Measurements from ENCODE around the gene XPO5.
"Not testable (repeated sequence)": the region's sequence is repeated elsewhere in the genome, so short reads cannot be mapped to it uniquely, and the experiment has no call there.

XPO5 gene

GRCh38 chr6:43572015-43572414 is 3.8 kb downstream of the XPO5 start:
- peaks cover 16% of the 10 kb centered on the region for H3K4me1 ChIP-seq (ENCODE audit: low read depth, poor library complexity, severe bottlenecking)
- no peak overlapping the region for H3K4me3 ChIP-seq (IDR thresholded peaks at IDR 0.05; ENCODE audit: insufficient read depth, low read depth, low read length)
- no peak overlapping the region for H3K9ac ChIP-seq
- H3K4me2 ChIP-seq = no peak overlapping the region
- no peak overlapping the region for H2AFZ ChIP-seq (ENCODE audit: low read depth)
- no peak overlapping the region for H3K27ac ChIP-seq
- H3K79me2 ChIP-seq (ENCODE audit: insufficient read depth, low read depth) = peaks cover 45% of the 10 kb centered on the region
- TF ChIP-seq, protein P1, sequence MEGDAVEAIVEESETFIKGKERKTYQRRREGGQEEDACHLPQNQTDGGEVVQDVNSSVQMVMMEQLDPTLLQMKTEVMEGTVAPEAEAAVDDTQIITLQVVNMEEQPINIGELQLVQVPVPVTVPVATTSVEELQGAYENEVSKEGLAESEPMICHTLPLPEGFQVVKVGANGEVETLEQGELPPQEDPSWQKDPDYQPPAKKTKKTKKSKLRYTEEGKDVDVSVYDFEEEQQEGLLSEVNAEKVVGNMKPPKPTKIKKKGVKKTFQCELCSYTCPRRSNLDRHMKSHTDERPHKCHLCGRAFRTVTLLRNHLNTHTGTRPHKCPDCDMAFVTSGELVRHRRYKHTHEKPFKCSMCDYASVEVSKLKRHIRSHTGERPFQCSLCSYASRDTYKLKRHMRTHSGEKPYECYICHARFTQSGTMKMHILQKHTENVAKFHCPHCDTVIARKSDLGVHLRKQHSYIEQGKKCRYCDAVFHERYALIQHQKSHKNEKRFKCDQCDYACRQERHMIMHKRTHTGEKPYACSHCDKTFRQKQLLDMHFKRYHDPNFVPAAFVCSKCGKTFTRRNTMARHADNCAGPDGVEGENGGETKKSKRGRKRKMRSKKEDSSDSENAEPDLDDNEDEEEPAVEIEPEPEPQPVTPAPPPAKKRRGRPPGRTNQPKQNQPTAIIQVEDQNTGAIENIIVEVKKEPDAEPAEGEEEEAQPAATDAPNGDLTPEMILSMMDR (conservative IDR thresholded peaks at IDR 0.05; ENCODE audit: low read depth, low read length) = no peak
- H3K27me3 ChIP-seq (ENCODE audit: insufficient read depth, low read depth) = no peaks in the 10 kb centered on the region
- no peaks in the 10 kb centered on the region for H4K20me1 ChIP-seq (ENCODE audit: insufficient read depth)
- peaks cover 9% of the 10 kb centered on the region; the same call in 1 of the 2 replicates for H3K36me3 ChIP-seq (ENCODE audit: insufficient read depth)

GRCh38 chr6:43570876-43571441 is 4.9 kb downstream of the XPO5 start:
- TF ChIP-seq, protein P1 (conservative IDR thresholded peaks at IDR 0.05; ENCODE audit: low read depth, low read length) = no peak
- H3K27ac ChIP-seq = no peak overlapping the region
- H3K4me2 ChIP-seq = no peak overlapping the region
- no peak overlapping the region for H3K4me3 ChIP-seq (IDR thresholded peaks at IDR 0.05; ENCODE audit: insufficient read depth, low read depth, low read length)
- H3K9ac ChIP-seq = no peak overlapping the region
- H4K20me1 ChIP-seq (ENCODE audit: insufficient read depth) = no peaks in the 10 kb centered on the region
- no peak overlapping the region for H2AFZ ChIP-seq (ENCODE audit: low read depth)
- H3K36me3 ChIP-seq (ENCODE audit: insufficient read depth) = peaks cover 14% of the 10 kb centered on the region; the same call in 1 of the 2 replicates
- peaks cover 16% of the 10 kb centered on the region for H3K4me1 ChIP-seq (ENCODE audit: low read depth, poor library complexity, severe bottlenecking)
- H3K79me2 ChIP-seq (ENCODE audit: insufficient read depth, low read depth) = peaks cover 36% of the 10 kb centered on the region
- H3K27me3 ChIP-seq (ENCODE audit: insufficient read depth, low read depth) = no peaks in the 10 kb centered on the region

DNA sequence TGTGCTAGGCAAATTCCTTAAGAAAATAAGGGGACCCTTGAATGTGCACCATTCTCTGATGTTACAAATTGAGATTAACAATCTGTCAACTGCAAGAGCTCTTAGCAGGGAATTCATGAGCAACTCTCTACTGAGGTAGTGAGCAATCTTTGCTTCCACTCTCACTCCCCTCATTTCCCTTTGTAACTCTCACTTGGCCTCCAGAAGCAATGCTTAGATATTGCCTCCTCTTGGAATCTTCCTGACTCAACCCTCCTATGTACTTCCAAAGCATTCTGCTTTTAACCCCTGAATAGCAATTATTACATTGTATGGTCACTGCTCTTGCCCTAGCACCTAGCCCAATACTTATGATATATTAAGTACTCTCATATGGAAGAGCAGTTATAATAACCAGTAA is 16.5 kb downstream of the XPO5 start:
- Histone ChIP-seq H3K36me3 (ENCODE audit: insufficient read depth) (peaks cover 33% of the 10 kb centered on the region; the same call in 1 of the 2 replicates), H3K9ac (no peak overlapping the region), H3K4me3 (IDR thresholded peaks at IDR 0.05; ENCODE audit: insufficient read depth, low read depth, low read length) (no peak overlapping the region), H2AFZ (ENCODE audit: low read depth) (no peak overlapping the region), H3K27ac (no peak overlapping the region), H4K20me1 (ENCODE audit: insufficient read depth) (no peaks in the 10 kb centered on the region), H3K27me3 (ENCODE audit: insufficient read depth, low read depth) (no peaks in the 10 kb centered on the region), H3K79me2 (ENCODE audit: insufficient read depth, low read depth) (no peaks in the 10 kb centered on the region), H3K4me2 (no peak overlapping the region), H3K4me1 (ENCODE audit: low read depth, poor library complexity, severe bottlenecking) (no peaks in the 10 kb centered on the region)
- TF ChIP-seq, protein P1 (conservative IDR thresholded peaks at IDR 0.05; ENCODE audit: low read depth, low read length) = no peak

- H3K4me2 ChIP-seq; H3K9ac ChIP-seq; H4K20me1 ChIP-seq (ENCODE audit: insufficient read depth); H3K4me3 ChIP-seq (IDR thresholded peaks at IDR 0.05; ENCODE audit: insufficient read depth, low read depth, low read length); H3K27ac ChIP-seq; H3K27me3 ChIP-seq (ENCODE audit: insufficient read depth, low read depth); H3K79me2 ChIP-seq (ENCODE audit: insufficient read depth, low read depth); H2AFZ ChIP-seq (ENCODE audit: low read depth); H3K4me1 ChIP-seq (ENCODE audit: low read depth, poor library complexity, severe bottlenecking): not testable (repeated sequence)
- peaks cover 40% of the 10 kb centered on the region; the same call in 1 of the 2 replicates for H3K36me3 ChIP-seq (ENCODE audit: insufficient read depth)
These were observed 18.2 kb downstream of the XPO5 start for GRCh38 chr6:43557620-43558019.

DNA sequence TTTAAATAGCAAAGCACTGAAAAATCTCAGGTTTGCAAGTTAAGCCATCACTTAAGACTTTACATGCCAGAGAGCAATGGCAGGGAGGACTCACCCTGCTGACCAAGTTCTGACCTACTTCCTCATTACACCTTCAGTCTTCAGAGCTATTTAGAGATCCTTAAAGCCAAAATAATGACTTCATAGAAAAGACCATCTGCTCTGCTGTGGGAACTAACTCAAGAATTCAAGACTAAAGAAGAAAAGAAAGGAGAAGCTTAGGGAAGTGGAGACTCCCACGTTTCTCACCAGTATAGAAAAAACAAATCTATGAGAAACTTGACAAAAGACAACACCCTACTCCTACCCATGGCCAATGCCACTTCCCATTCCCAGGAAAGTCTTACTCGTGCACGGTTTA is 28.6 kb downstream of the XPO5 start:
- Histone ChIP-seq H3K9ac (no peak overlapping the region), H2AFZ (ENCODE audit: low read depth) (no peak overlapping the region), H3K4me2 (no peak overlapping the region), H3K4me3 (IDR thresholded peaks at IDR 0.05; ENCODE audit: insufficient read depth, low read depth, low read length) (no peak overlapping the region), H3K36me3 (ENCODE audit: insufficient read depth) (peaks cover 22% of the 10 kb centered on the region; the same call in 1 of the 2 replicates), H3K27me3 (ENCODE audit: insufficient read depth, low read depth) (no peaks in the 10 kb centered on the region), H3K27ac (no peak overlapping the region), H4K20me1 (ENCODE audit: insufficient read depth) (no peaks in the 10 kb centered on the region), H3K79me2 (ENCODE audit: insufficient read depth, low read depth) (no peaks in the 10 kb centered on the region), H3K4me1 (ENCODE audit: low read depth, poor library complexity, severe bottlenecking) (peaks cover 15% of the 10 kb centered on the region)
- TF ChIP-seq, protein P1 (conservative IDR thresholded peaks at IDR 0.05; ENCODE audit: low read depth, low read length) = no peak
